ENCODE data around the gene TRIM56.
"Not testable (repeated sequence)": the region's sequence is repeated elsewhere in the genome, so short reads cannot be mapped to it uniquely, and the experiment has no call there.

TRIM56 gene

DNA sequence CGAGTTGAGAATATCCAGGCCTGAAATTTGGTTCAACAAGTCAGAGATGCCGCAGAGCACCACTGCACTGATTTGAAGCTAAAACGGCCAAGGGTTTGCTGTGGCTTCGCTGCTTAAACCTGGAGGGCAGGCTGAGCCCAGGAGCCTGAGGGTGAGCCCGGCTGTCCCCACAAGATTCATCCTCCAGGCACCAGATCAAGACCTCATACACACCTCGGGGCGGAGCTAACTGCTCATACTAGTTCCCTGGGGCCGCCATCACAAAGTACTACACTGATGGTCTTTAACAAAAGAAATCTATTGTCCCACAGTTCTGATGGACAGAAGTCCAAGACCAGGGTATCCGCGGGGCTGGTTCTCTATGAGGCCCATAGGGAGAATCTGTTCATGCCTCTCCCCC lies 16.9 kb upstream of the TRIM56 start:
- Histone ChIP-seq H3K4me3 (ENCODE audit: low read depth in 1 of 2, low read length in 2 of 2) (no peak overlapping the region), H3K9me3 (ENCODE audit: control insufficient read depth in 1 of 2, low read length in 2 of 2) (no peaks in the 10 kb centered on the region), H3K36me3 (ENCODE audit: control insufficient read depth in 1 of 2, insufficient read depth in 2 of 2, low read length in 2 of 2) (no peaks in the 10 kb centered on the region), H3K4me1 (ENCODE audit: control insufficient read depth in 1 of 2, insufficient read depth in 2 of 2, low read length in 2 of 2) (no peaks in the 10 kb centered on the region), H3K9ac (ENCODE audit: low read depth in 1 of 2, low read length in 2 of 2) (no peak overlapping the region), H3K27ac (ENCODE audit: low read depth, low read length) (no peak overlapping the region), H3K27me3 (ENCODE audit: control insufficient read depth in 1 of 2, insufficient read depth in 2 of 2, low read length in 2 of 2) (peaks cover 4 to 6% of the 10 kb centered on the region in 2 donors)

- H3K27me3 ChIP-seq (ENCODE audit: control insufficient read depth in 1 of 2, insufficient read depth in 2 of 2, low read length in 2 of 2); H3K9me3 ChIP-seq (ENCODE audit: control insufficient read depth in 1 of 2, low read length in 2 of 2); H3K9ac ChIP-seq (ENCODE audit: low read depth in 1 of 2, low read length in 2 of 2); H3K36me3 ChIP-seq (ENCODE audit: control insufficient read depth in 1 of 2, insufficient read depth in 2 of 2, low read length in 2 of 2); H3K27ac ChIP-seq (ENCODE audit: low read depth, low read length); H3K4me1 ChIP-seq (ENCODE audit: control insufficient read depth in 1 of 2, insufficient read depth in 2 of 2, low read length in 2 of 2); H3K4me3 ChIP-seq (ENCODE audit: low read depth in 1 of 2, low read length in 2 of 2): not testable (repeated sequence)
Observed at GRCh38 chr7:101071362-101072104, 13.7 kb upstream of the TRIM56 start.

DNA sequence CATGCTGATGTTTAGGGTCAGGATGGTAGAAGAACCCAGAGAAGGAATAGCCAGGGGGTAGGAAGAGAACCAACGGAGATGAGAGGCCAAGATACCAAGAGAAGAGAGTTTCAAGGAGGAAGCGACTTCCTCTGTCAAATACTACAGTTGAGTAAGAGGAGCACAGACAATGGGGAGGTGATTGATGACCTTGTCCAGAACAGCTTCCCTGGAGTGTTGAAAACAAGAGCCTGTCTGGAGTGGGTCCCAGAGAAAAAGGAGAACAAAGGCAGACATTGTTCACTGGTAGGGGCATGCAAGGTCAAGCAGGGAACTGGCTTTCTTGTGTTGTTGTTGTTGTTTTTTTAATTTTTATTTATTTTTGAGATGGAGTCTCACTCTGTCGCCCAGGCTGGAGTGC lies 9.6 kb upstream of the TRIM56 start:
- no peaks in the 10 kb centered on the region for H3K36me3 ChIP-seq (ENCODE audit: control insufficient read depth in 1 of 2, insufficient read depth in 2 of 2, low read length in 2 of 2)
- peaks cover 0 to 5% of the 10 kb centered on the region in 2 donors for H3K4me1 ChIP-seq (ENCODE audit: control insufficient read depth in 1 of 2, insufficient read depth in 2 of 2, low read length in 2 of 2)
- no peaks in the 10 kb centered on the region for H3K9me3 ChIP-seq (ENCODE audit: control insufficient read depth in 1 of 2, low read length in 2 of 2)
- H3K27me3 ChIP-seq (ENCODE audit: control insufficient read depth in 1 of 2, insufficient read depth in 2 of 2, low read length in 2 of 2), result no peaks in the 10 kb centered on the region
- no peak overlapping the region for H3K9ac ChIP-seq (ENCODE audit: low read depth in 1 of 2, low read length in 2 of 2)
- no peak overlapping the region for H3K27ac ChIP-seq (ENCODE audit: low read depth, low read length)
- no peak overlapping the region for H3K4me3 ChIP-seq (ENCODE audit: low read depth in 1 of 2, low read length in 2 of 2)

DNA sequence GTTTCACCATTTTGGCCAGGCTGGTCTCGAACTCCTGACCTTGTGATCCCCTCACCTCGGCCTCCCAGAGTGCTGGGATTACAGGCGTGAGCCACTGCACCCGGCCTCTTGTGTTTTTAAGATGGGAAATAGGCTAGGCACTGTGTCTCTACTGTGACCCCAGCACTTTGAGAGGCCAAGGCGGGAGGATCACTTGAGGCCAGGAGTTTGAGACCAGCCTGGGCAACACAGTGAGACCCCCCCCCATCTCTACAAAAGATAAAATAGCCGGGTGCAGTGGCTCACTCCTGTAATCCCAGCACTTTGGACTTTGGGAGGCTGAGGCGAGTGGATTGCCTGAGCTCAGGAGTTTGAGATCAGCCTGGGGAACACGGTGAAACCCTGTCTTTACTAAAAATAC lies 9.1 kb upstream of the TRIM56 start:
- H3K4me1 ChIP-seq (ENCODE audit: control insufficient read depth in 1 of 2, insufficient read depth in 2 of 2, low read length in 2 of 2); H3K9ac ChIP-seq (ENCODE audit: low read depth in 1 of 2, low read length in 2 of 2); H3K4me3 ChIP-seq (ENCODE audit: low read depth in 1 of 2, low read length in 2 of 2); H3K27me3 ChIP-seq (ENCODE audit: control insufficient read depth in 1 of 2, insufficient read depth in 2 of 2, low read length in 2 of 2); H3K36me3 ChIP-seq (ENCODE audit: control insufficient read depth in 1 of 2, insufficient read depth in 2 of 2, low read length in 2 of 2); H3K9me3 ChIP-seq (ENCODE audit: control insufficient read depth in 1 of 2, low read length in 2 of 2); H3K27ac ChIP-seq (ENCODE audit: low read depth, low read length): not testable (repeated sequence)

DNA sequence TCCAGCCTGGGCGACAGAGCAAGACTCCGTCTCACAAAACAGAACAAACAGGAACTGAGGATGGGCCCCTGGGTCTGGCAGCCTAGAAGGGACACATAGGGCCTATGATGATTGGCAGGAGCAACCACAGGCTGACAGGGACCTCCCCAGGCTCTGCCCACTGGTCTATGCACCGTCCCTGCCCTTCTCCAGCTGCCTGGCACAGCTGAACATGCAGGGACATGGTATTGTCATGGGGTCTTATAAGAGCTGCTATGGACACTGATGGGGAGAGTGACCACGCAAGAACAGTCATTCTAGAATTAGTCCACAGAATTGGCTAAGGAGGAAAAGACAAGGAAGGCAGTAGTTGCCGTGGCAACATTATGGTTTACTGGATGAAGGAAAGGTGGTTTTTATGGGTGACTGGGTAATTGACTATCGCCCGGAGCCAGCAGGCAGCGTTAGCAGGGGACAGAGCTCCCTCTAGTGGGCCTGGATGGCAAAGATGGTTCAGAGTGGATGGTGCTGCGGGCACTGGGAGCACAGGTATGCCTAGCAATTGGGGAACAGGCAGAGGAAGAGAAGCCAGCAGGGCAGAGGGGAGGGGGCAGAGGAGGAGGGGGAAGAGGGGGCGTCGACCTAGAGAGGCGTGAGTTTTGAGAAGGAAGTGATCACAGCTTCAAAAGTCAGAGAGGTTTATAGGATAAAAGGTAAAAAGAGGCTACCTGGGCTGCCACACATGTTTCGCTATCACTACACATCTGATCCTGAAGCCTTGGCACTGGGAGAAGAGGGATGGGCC lies 7.8 kb upstream of the TRIM56 start:
- Histone ChIP-seq H3K27me3 (ENCODE audit: control insufficient read depth in 1 of 2, insufficient read depth in 2 of 2, low read length in 2 of 2) (no peaks in the 10 kb centered on the region), H3K9me3 (ENCODE audit: control insufficient read depth in 1 of 2, low read length in 2 of 2) (no peaks in the 10 kb centered on the region), H3K4me1 (ENCODE audit: control insufficient read depth in 1 of 2, insufficient read depth in 2 of 2, low read length in 2 of 2) (peaks cover 0 to 5% of the 10 kb centered on the region in 2 donors), H3K27ac (ENCODE audit: low read depth, low read length) (no peak overlapping the region), H3K9ac (ENCODE audit: low read depth in 1 of 2, low read length in 2 of 2) (no peak overlapping the region), H3K36me3 (ENCODE audit: control insufficient read depth in 1 of 2, insufficient read depth in 2 of 2, low read length in 2 of 2) (no peaks in the 10 kb centered on the region), H3K4me3 (ENCODE audit: low read depth in 1 of 2, low read length in 2 of 2) (no peak overlapping the region)

GRCh38 chr7:101081432-101081831 lies 3.8 kb upstream of the TRIM56 start:
- Histone ChIP-seq H3K27me3 (ENCODE audit: control insufficient read depth in 1 of 2, insufficient read depth in 2 of 2, low read length in 2 of 2) (no peaks in the 10 kb centered on the region), H3K4me1 (ENCODE audit: control insufficient read depth in 1 of 2, insufficient read depth in 2 of 2, low read length in 2 of 2) (peaks cover 7 to 17% of the 10 kb centered on the region in 2 donors), H3K27ac (ENCODE audit: low read depth, low read length) (no peak overlapping the region), H3K36me3 (ENCODE audit: control insufficient read depth in 1 of 2, insufficient read depth in 2 of 2, low read length in 2 of 2) (no peaks in the 10 kb centered on the region), H3K9me3 (ENCODE audit: control insufficient read depth in 1 of 2, low read length in 2 of 2) (no peaks in the 10 kb centered on the region), H3K4me3 (ENCODE audit: low read depth in 1 of 2, low read length in 2 of 2) (no peak overlapping the region), H3K9ac (ENCODE audit: low read depth in 1 of 2, low read length in 2 of 2) (no peak overlapping the region)

- Histone ChIP-seq H3K4me3 (ENCODE audit: low read depth in 1 of 2, low read length in 2 of 2) (peak overlapping the region; percentile 88 to 98), H3K36me3 (ENCODE audit: control insufficient read depth in 1 of 2, insufficient read depth in 2 of 2, low read length in 2 of 2) (peaks cover 4 to 31% of the 10 kb centered on the region in 2 donors), H3K9me3 (ENCODE audit: control insufficient read depth in 1 of 2, low read length in 2 of 2) (no peaks in the 10 kb centered on the region), H3K9ac (ENCODE audit: low read depth in 1 of 2, low read length in 2 of 2) (peak overlapping the region; percentile 73 to 88), H3K4me1 (ENCODE audit: control insufficient read depth in 1 of 2, insufficient read depth in 2 of 2, low read length in 2 of 2) (peaks cover 13 to 27% of the 10 kb centered on the region in 2 donors), H3K27ac (ENCODE audit: low read depth, low read length) (peak overlapping the region; percentile 88), H3K27me3 (ENCODE audit: control insufficient read depth in 1 of 2, insufficient read depth in 2 of 2, low read length in 2 of 2) (no peaks in the 10 kb centered on the region)
Observed at GRCh38 chr7:101084865-101085161, 468 bp upstream of the TRIM56 start.

GRCh38 chr7:101087334-101088068 lies 2.2 kb downstream of the TRIM56 start:
- Histone ChIP-seq H3K36me3 (ENCODE audit: control insufficient read depth in 1 of 2, insufficient read depth in 2 of 2, low read length in 2 of 2) (peaks cover 6 to 39% of the 10 kb centered on the region in 2 donors), H3K4me3 (ENCODE audit: low read depth in 1 of 2, low read length in 2 of 2) (no peak overlapping the region)

DNA sequence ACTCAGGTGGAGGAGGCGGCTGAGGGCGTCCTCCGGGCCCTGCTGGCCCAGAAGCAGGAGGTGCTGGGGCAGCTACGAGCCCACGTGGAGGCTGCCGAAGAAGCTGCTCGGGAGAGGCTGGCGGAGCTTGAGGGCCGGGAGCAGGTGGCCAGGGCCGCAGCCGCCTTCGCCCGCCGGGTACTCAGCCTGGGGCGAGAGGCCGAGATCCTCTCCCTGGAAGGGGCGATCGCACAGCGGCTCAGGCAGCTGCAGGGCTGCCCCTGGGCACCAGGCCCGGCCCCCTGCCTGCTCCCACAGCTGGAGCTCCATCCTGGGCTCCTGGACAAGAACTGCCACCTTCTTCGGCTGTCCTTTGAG lies 2.8 kb downstream of the TRIM56 start:
- H3K36me3 ChIP-seq (ENCODE audit: control insufficient read depth in 1 of 2, insufficient read depth in 2 of 2, low read length in 2 of 2), result peaks cover 6 to 39% of the 10 kb centered on the region in 2 donors
- no peaks in the 10 kb centered on the region for H3K9me3 ChIP-seq (ENCODE audit: control insufficient read depth in 1 of 2, low read length in 2 of 2)
- H3K27ac ChIP-seq (ENCODE audit: low read depth, low read length), result no peak overlapping the region
- peaks cover 13 to 27% of the 10 kb centered on the region in 2 donors for H3K4me1 ChIP-seq (ENCODE audit: control insufficient read depth in 1 of 2, insufficient read depth in 2 of 2, low read length in 2 of 2)
- no peak overlapping the region for H3K4me3 ChIP-seq (ENCODE audit: low read depth in 1 of 2, low read length in 2 of 2)
- H3K27me3 ChIP-seq (ENCODE audit: control insufficient read depth in 1 of 2, insufficient read depth in 2 of 2, low read length in 2 of 2), result no peaks in the 10 kb centered on the region
- no peak overlapping the region for H3K9ac ChIP-seq (ENCODE audit: low read depth in 1 of 2, low read length in 2 of 2)

More at GRCh38 chr7:101087334-101088068, 2.2 kb downstream of the TRIM56 start:
- no peak overlapping the region for H3K9ac ChIP-seq (ENCODE audit: low read depth in 1 of 2, low read length in 2 of 2)
- peaks cover 13 to 27% of the 10 kb centered on the region in 2 donors for H3K4me1 ChIP-seq (ENCODE audit: control insufficient read depth in 1 of 2, insufficient read depth in 2 of 2, low read length in 2 of 2)
- H3K27ac ChIP-seq (ENCODE audit: low read depth, low read length), result no peak overlapping the region
- no peaks in the 10 kb centered on the region for H3K9me3 ChIP-seq (ENCODE audit: control insufficient read depth in 1 of 2, low read length in 2 of 2)
- no peaks in the 10 kb centered on the region for H3K27me3 ChIP-seq (ENCODE audit: control insufficient read depth in 1 of 2, insufficient read depth in 2 of 2, low read length in 2 of 2)

GRCh38 chr7:101088858-101089529 lies 3.7 kb downstream of the TRIM56 start:
- no peaks in the 10 kb centered on the region for H3K9me3 ChIP-seq (ENCODE audit: control insufficient read depth in 1 of 2, low read length in 2 of 2)
- no peaks in the 10 kb centered on the region for H3K27me3 ChIP-seq (ENCODE audit: control insufficient read depth in 1 of 2, insufficient read depth in 2 of 2, low read length in 2 of 2)

More at GRCh38 chr7:101088858-101089529, 3.7 kb downstream of the TRIM56 start:
- Histone ChIP-seq H3K9ac (ENCODE audit: low read depth in 1 of 2, low read length in 2 of 2) (no peak overlapping the region), H3K4me3 (ENCODE audit: low read depth in 1 of 2, low read length in 2 of 2) (no peak overlapping the region), H3K4me1 (ENCODE audit: control insufficient read depth in 1 of 2, insufficient read depth in 2 of 2, low read length in 2 of 2) (peaks cover 13 to 27% of the 10 kb centered on the region in 2 donors), H3K27ac (ENCODE audit: low read depth, low read length) (no peak overlapping the region), H3K36me3 (ENCODE audit: control insufficient read depth in 1 of 2, insufficient read depth in 2 of 2, low read length in 2 of 2) (peaks cover 6 to 39% of the 10 kb centered on the region in 2 donors)
